ENCODE measurements around the gene DEAF1.
"Not testable (repeated sequence)": the region's sequence is repeated elsewhere in the genome, so short reads cannot be mapped to it uniquely, and the experiment has no call there.

The DEAF1 gene

DNA sequence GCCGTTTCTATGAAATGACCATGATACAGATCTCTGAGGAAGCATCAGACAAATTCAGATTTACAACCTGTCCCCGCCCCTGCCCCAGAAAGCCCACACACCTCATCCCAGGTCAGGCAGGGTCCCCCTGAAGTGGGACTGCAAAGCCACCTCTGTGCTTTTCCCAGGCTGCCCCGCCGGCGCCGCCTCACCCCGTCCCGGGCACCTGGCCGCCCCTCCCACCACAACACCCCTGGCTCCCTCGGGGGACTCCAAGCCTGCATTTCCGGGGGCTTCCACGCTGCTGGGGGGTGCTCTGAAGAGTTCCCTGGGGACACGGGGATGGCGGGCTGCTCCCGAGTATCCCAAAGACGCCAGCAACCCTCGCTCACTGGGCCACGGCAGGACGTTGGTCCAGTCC lies 34.7 kb downstream of the DEAF1 start:
- no peak for TF ChIP-seq ZNF274 (IDR thresholded peaks at IDR 0.05; ENCODE audit: low read depth, low read length)
- no peak overlapping the region for H3K4me3 ChIP-seq (ENCODE audit: low read length)

DNA sequence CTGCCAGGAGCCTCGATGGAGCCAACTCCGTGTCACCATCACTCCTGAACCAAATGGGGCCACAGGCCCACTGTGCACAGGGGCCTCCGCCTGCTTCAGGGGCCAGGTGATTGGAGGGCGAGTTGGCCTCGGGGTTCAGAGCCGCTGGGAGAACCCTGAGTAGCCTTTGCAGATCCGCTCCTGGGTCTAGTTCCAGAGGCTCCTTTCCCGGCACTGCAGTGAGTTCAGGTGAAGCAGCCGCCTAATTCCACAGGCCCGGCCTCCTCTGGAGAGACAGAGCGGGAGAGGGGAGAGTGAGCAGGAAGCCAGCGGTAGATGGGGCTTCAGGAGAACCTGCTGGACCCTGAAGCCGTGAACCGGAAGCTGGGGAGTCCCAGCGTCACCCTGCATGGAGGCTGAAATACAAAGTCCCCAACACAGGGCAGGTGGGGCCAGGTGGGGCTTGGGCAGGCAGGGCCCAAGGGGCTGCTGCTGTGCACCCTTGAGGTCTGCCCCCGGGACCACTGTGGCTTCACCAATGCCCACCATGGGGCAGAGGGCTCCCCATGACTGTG lies 35.4 kb downstream of the DEAF1 start:
- TF ChIP-seq ZNF274 (IDR thresholded peaks at IDR 0.05; ENCODE audit: low read depth, low read length) = no peak
- H3K4me3 ChIP-seq (ENCODE audit: low read length) = no peak overlapping the region

DNA sequence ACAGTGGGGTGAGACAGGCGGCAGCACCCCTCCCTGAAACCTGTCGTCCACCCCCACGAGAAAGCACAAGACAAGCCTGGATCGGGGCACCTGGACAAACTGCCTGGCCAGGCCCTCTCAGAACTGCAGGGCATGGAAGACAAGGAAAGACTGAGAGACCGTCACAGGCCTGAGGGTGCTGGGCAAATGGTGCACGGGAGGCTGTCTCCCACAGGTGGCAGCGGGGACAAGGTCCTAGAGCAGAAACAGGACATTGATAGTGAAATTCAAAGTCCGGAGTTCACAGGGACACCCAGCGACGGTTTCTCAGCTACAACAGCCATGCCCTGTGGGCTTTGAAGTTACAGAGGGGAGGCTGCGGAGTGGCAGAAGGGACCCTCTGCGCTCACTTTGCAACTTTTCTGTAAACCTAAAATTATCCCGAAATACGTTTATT lies 37.3 kb downstream of the DEAF1 start:
- no peak overlapping the region for H3K4me3 ChIP-seq (ENCODE audit: low read length)
- no peak for TF ChIP-seq ZNF274 (IDR thresholded peaks at IDR 0.05; ENCODE audit: low read depth, low read length)

DNA sequence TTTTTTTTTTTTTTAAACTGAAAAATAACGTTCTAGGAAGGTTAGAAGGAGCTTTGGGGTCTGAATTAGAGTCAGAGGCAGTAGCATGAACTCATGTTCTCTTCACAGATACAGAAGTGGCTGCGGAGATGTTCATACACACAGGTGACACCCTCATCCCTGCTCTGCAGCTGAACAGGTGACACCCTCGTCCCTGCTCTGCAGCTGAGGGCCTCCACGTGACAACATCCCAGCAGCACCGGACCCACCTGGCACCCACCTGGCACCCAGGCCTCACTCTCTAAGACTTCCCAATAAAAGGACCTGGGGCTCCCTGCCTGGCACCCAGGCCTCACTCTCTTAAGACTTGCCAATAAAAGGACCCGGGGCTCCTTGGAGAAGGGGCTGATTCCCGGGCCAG lies 38.2 kb downstream of the DEAF1 start:
- no peak overlapping the region for H3K4me3 ChIP-seq (ENCODE audit: low read length)
- no peak for TF ChIP-seq ZNF274 (IDR thresholded peaks at IDR 0.05; ENCODE audit: low read depth, low read length)

DNA sequence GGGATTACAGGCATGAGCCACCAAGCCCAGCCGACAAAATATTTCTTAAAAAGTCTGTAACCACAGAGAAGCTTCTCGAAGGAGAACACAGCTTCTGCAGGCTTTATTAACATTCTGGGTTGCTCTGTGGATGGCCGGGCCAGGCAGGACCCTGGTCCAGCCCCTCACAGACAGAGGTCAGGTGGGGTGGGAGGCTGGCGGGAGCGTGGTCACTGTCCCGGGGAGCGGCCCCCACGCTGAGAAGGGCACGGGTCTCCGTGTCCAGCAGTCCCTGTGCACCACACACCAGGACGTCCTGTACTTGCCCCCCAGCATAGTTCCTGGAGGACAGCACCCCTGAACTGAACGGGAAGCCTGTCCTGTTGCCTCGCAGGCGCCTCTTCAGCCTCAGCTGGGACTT lies 38.6 kb downstream of the DEAF1 start:
- TF ChIP-seq ZNF274 (IDR thresholded peaks at IDR 0.05; ENCODE audit: low read depth, low read length) = no peak

DNA sequence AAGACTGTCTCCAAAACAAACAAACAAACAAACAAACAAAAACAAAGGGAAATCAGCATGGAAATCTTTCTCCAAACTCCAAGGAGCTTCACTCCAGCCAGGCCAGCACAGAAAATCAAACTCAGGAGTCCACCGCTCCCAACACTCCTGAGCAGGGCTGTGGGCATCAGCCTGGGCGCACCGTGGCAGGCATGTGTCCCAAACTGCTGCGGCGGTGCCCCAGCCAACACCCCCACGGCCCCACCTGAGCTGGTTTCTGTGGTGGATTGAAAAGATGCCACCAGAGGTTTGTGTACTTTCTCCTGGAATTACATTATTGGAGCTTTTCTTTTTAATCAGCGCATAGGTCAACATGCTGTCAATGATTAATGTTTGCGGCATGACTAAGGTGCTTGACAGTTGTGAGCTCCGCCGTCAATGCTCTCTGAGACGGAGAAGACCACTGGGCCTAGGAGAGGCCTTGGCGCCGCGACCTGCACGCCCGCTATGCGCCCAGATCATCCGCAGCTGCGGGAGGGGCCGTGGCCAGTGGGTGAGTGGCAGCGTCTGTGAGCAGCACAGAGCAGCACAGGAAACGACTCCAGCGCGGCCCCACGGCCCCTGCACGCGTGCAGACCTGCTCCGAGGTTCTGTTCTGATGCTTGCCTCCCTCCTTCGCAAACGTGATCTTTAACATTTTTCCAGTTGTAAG lies 39.8 kb downstream of the DEAF1 start:
- no peak overlapping the region for H3K4me3 ChIP-seq (ENCODE audit: low read length)
- no peak for TF ChIP-seq ZNF274 (IDR thresholded peaks at IDR 0.05; ENCODE audit: low read depth, low read length)

More for the DNA sequence above, 38.6 kb downstream of the DEAF1 start:
- H3K4me3 ChIP-seq (ENCODE audit: low read length) = no peak overlapping the region

DNA sequence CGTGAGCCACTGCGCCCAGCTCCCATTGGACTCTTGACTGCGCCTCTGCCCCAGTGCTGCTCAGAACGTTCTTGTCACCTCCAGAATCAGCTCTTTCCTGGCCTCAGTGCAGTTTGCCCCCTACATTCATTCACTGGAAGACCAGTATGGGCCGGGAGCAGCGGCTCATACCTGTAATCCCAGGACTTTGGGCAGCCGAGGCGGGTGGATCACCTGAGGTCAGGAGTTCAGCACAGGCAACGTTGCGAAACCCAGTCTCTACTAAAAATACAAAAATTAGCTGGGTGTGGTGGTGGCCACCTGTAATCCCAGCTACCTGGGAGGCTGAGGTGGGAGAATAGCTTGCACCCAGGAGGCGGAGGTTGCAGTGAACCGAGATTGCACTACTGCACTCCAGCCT lies 40.6 kb downstream of the DEAF1 start:
- H3K4me3 ChIP-seq (ENCODE audit: low read length) = not testable (repeated sequence)

DNA sequence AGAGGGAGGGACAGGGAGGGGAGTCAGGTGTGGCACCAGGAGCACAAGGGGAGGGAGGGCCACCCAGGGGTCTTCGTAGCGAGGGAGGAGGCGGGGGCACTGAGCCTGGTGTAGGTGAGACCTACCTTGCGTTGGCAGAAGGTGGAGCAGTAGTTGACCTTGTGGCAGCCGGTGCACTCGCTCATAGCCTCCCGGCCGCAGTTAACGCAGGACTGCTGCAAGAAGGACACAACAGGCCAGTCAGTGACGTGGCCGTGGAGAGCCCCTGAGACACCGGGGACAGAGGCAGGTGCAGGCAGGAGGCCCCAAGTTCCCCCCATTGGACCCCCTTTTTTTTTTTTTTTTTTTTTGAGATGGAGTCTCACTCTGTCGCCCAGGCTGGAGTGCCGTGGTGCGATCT lies 41.2 kb downstream of the DEAF1 start:
- TF ChIP-seq ZNF274 (IDR thresholded peaks at IDR 0.05; ENCODE audit: low read depth, low read length) = no peak
- H3K4me3 ChIP-seq (ENCODE audit: low read length) = no peak overlapping the region

DNA sequence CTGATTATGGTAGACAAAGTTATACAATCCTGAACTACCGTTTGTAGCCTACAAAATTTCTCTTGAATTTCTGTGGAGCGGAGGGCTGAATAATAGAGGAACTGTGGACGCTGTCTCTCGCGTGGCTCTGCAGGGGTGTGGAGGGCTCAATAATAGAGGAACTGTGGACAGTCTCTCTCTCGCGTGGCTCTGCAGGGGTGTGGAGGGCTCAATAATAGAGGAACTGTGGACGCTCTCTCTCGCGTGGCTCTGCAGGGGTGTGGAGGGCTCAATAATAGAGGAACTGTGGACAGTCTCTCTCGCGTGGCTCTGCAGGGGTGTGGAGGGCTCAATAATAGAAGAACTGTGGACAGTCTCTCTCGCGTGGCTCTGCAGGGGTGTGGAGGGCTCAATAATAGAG lies 41.9 kb downstream of the DEAF1 start:
- H3K4me3 ChIP-seq (ENCODE audit: low read length) = not testable (repeated sequence)

DNA sequence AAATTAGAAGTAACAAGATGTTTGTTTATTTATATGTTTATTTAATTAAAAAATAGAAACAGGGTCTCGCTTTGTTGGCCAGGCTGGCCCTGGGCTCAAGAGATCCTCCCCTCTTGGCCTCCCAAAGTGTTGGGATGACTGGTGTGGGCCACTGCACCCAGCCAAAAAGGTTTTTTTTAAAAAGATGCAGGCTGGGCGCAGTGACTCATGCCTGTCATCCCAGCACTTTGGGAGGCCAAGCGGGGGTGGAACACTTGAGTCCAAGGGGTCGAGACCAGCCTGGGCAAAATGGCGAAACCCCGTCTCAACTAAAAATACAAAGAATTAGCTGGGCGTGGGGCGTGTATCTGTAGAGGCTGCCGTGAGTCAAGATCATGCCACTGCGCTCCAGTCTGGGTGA lies 44.5 kb downstream of the DEAF1 start:
- no peak overlapping the region for H3K4me3 ChIP-seq (ENCODE audit: low read length)

DNA sequence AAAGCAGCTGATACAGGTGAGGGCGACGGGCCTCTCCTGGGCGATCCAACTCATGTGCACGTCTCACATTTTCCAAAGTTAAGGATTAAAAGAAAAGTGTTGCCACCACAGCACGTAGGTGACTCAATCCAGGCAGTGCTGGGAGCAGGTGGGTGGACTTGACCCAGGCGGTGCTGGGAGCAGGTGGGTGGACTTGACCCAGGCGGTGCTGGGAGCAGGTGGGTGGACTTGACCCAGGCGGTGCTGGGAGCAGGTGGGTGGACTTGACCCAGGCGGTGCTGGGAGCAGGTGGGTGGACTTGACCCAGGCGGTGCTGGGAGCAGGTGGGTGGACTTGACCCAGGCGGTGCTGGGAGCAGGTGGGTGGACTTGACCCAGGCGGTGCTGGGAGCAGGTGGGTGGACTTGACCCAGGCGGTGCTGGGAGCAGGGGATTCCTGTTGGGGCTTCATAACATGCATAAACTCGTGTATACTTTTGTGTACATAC lies 47.3 kb downstream of the DEAF1 start:
- H3K4me3 ChIP-seq (ENCODE audit: low read length) = not testable (repeated sequence)

More for the DNA sequence above, 44.5 kb downstream of the DEAF1 start:
- no peak for TF ChIP-seq ZNF274 (IDR thresholded peaks at IDR 0.05; ENCODE audit: low read depth, low read length)

DNA sequence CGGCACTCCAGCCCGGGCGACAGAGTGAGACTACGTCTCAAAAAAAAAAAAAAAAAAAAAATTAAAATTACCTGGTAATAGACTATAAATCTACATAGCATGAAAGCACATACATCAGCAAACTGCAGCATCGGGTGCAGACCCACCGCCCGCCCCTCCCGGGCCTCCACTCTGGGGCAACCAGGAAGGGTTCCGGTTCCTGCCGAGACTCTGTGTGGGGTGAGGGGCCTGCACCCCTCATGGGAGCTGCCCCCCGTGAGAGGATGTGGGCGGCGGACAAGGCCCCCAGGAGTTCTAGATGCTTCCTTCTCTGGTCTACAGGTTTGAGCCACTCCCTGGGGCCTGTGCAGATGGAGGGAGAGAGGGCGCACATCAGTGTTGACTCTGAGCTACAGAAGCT lies 48.8 kb downstream of the DEAF1 start:
- no peak overlapping the region for H3K4me3 ChIP-seq (ENCODE audit: low read length)
- no peak for TF ChIP-seq ZNF274 (IDR thresholded peaks at IDR 0.05; ENCODE audit: low read depth, low read length)

DNA sequence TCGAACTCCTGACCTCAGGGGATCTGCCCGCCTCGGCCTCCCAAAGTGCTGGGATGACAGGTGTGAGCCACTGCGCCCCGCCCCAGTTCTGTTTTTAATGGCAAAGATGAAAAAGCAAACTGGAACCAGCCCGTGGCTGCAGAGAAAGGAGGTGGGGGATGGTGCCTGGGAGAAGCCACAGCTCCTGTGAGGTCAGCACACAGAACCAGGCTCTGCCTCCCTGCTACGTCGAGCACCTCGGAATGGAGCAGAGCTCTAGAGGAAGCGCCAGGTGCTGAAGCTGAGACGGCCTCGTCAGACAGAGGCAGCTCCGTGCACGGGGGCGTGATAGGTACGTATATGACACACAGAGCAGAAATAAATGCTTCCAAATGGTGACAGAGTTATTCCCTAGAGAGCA lies 49.5 kb downstream of the DEAF1 start:
- H3K4me3 ChIP-seq (ENCODE audit: low read length) = no peak overlapping the region
- no peak for TF ChIP-seq ZNF274 (IDR thresholded peaks at IDR 0.05; ENCODE audit: low read depth, low read length)

DNA sequence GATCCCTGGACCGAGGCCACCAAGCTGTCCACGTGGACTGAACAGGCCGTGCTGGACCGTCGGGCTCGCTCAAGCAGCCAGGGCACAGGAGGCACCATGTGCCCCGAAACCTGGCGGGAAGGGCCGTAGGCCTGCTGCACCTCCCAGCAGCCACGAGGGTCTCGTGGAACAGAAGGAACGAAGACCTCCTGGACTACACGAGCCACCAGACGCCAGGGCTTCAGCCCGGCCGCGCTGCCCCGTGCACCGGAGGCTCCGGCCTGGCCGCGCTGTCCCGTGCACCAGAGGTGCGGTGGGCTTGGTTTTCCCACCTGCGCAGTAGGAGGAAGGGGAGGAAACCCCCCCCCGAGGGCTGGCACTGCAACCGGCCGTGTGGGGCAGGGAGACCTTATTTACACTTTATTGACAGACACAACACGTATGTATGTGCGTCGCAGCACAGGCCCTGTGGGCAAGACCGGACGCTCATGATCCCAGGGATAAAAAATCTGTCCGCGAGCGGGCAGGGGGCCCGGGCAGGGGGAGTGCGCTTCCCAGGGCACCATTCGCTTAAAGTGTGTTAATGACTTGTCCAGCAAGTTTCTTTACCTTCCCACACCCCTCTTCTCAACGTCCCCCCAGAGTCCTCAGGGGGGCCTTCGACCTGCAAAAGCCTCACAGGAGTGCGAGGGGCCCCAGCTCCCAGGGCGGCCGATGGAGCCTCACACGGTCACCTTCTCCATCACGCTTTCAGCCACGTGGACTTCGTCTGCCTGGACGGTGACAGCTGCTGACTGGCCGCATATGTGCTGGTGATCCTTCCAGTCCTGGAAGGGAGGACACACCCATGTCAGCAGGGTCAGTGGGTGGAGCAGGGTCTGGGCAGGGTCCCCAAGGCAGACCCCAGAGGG lies 50.9 kb downstream of the DEAF1 start:
- H3K4me3 ChIP-seq (ENCODE audit: low read length) = no peak overlapping the region
- TF ChIP-seq ZNF274 (IDR thresholded peaks at IDR 0.05; ENCODE audit: low read depth, low read length) = no peak

DNA sequence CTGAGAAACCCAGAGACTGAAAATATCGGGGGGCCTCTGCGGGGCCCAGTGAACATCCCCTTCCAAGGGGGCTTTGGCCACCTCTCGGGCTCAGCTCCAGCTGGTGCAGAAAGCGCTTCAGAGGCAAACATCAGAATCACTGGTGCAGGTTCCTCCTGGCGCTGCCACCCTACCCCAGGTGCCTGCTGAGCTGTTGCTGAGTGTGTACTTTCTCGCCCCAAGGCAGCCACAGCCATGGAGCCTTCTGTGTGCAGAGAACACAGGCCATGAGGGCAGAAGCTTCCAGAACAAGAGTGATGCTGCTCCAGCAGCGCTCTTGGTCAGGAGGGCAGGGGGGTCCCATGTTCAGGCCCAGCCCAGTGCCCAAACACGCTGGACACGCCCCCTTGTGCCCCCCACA lies 51.7 kb downstream of the DEAF1 start:
- TF ChIP-seq ZNF274 (IDR thresholded peaks at IDR 0.05; ENCODE audit: low read depth, low read length) = no peak
- no peak overlapping the region for H3K4me3 ChIP-seq (ENCODE audit: low read length)

Measured in GM08714 (cell line).